GM18861 (cell line): ENCODE results near the gene IL9.

ENCODE experiments used
- ATAC-seq: cut with Tn5 transposase; IDR thresholded peaks from one replicate; pipeline ENCODE4 v1.9.1; 2021; ENCODE audit not compliant: unreplicated experiment

The IL9 gene

GRCh38 chr5:135895474-135896006, at the start of gene IL9:
TSS of gene IL9 (minus strand) at chr5:135895841. CDS start at chr5:135895816, 25 bp downstream.
- no peak for ATAC-seq

GRCh38 chr5:135944967-135945560, 49.4 kb upstream of the IL9 start:
- no peak for ATAC-seq

DNA sequence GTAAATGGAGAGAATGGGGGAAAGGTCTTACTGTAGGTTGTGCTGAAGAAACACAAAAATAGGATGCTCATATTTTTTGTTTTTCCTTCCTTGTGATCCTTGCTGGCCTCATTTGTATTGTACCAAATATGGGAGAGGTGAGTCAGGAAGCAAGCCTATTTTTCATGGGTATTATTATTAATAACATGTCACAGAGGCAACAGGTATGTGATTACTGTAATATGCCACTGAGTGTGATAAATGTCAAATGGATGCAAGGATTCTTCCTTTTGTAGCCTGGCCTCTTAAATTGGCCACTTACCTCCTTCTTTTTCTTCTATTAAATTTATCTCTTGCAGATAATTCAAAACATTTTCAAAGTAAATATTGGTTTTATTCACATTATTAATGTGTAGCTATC, 48.9 kb upstream of the IL9 start:
- ATAC-seq, result no peak

- ATAC-seq, result no peak
Observed at GRCh38 chr5:135942202-135942771, 46.6 kb upstream of the IL9 start.

DNA sequence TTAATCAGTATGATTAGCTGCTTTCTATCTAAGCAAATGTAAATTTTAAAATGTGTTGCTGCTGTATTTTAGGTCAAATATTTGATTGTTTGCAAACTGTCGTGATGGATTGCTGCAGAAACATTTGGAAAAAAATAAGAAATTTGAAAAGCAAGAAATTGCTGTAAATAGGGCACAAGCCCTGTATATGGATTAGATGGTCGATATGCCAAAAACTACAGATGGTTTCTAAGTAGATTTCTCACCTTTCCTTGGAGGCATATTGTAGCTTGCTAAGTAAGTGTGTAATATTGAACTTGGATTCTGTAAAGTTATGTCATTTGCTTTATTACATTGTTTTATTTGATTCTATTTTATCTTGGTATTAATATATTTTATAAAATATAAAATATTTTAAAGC, 46.1 kb upstream of the IL9 start:
- ATAC-seq, result no peak

- ATAC-seq, result no peak
Observed at GRCh38 chr5:135937245-135937911, 41.7 kb upstream of the IL9 start.

- ATAC-seq, result no peak
Observed at GRCh38 chr5:135934939-135935338, 39.3 kb upstream of the IL9 start.

DNA sequence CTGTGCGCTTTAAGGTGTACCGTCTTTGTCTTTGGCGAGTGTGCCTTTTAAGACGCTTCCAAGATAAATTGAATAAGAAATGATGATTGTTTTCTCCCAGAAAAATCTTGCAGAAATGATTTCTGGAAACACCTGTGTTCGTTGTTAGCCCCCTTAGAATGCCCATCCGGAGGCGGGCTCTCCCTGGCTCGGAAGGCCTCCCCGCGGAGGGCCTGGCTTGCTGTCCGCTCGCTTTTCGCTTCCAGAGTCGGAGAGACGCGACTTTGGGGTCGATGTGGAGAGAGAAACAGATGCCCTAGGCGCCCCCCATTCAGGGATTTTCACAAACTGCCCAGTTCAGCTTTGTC, 35.3 kb upstream of the IL9 start:
- no peak for ATAC-seq

DNA sequence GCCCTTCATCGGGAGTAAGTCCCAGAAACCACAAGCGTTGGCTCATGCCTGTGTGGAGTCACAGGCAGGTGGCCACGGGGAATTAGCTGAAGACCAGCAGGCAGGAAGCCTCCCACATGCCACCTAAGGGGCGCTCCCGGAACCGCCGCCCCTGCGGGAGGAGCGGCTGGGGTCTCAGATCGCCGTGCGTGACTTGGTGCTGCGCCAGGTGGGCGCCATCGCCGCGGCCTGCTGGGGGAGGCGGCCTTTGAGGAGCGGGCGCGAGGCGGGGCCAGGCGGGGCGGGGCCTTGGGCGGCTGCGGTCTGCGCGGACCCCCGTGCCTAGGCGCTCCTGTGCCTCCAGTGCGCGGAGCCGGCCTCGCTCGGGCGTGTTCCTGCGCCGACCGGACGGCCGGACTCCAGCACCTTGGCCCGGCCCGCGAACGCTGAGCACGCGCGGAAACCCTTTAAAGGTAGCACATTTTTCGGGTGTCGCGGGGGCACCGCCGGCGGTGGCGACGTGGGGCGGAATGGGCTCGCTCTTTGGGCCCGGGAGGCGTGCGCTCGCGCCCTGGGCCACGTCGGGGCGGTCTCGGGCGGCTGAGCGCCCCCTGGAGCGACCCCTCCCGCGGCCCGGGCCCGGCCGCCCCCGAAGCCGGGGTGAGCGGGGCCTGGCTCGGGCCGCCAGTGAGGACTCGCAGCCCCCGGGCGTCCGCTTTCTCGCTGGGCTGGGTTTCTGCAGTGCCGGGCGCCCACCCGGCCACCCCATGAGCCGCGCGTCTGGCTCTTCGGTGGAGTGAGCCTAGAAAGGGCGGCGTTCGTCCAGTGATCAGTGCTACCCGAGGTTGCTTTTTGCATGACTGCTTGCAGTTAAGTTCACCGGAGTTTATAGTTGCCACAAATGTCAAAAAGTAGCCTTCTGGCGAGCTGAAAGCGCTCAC, 34.6 kb upstream of the IL9 start:
- no peak for ATAC-seq

GRCh38 chr5:135921388-135921787, 25.7 kb upstream of the IL9 start:
- no peak for ATAC-seq

- ATAC-seq, result no peak
Observed at GRCh38 chr5:135920199-135920598, 24.6 kb upstream of the IL9 start.

GRCh38 chr5:135916638-135917263, 21.1 kb upstream of the IL9 start:
- no peak for ATAC-seq

- no peak for ATAC-seq
Observed at GRCh38 chr5:135915466-135916001, 19.9 kb upstream of the IL9 start.

DNA sequence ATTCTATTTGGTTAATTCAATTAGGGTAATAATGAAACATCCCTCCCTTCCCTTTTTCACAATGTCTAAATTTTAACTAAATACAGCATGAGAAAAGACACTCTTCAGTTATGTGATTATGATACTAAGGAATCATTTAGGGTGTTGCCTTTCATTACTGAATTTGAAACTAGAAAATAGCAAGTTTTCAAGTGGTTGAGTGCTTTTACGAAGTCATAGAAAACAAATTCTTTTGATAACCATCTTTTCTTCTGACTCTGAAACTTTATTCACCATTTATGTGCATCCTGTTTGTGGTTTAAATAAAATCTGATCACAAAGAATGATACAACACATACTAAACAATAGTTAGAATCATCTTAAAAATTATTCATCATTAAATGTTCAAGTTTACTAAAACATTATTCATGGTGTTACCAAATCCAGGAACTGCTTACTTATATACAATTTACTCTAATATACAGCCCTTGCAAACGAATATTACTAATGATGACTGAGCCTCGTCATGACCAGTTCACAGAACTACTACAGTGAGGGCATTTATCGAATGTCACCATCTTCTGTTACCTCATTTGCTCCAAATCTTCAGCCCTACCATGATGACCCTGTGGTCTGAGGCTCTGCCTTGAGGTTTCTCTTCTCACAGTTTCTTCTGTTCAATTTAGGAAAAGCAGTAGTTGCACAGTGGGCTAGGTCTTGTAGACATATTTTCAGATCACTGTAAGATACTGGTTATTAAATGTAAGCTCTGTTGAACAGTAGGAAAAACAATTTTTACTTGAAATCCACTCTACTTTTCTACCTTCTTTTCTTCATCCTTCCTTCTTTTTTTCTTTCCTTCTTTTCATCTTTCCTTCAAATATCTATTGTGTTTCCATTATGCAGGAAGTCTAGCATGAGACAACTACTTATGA, 18.3 kb upstream of the IL9 start:
- no peak for ATAC-seq

DNA sequence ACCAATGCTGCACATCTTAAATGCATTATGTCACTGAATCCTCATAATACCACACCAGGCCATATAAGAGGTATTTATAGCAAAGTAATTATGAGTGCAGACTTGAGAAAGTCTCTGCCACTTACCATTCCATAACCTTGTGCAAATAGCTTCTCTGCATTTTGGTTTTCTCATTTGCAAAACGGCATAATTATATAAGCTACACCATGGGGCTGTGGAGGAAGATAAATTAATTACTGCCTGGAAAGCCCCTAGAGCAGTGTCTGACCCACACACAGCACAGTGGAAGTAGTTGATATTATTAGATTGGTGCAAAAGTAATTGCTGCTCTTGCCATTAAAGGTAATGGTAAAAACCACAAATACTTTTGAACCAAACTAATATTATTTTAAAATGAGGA, 9.5 kb upstream of the IL9 start:
- ATAC-seq, result no peak

DNA sequence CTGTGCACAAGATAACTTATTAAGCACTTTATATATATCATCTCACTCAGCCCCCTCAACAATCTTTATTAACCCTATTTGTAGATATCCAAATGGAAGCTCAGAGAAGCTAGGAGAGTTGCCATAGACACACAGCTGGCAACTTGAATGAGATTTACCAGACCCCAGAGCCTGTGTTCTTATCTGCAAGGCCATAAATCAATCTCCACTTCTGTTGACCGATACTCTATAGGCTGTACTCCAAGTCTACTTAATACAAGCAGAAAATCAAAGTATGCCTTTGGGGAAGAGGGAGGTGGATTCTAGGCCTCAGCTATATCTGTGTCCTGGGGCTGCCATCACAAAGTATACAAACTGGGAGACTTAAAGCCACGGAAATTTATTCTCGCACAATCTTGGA, 6.0 kb upstream of the IL9 start:
- no peak for ATAC-seq

DNA sequence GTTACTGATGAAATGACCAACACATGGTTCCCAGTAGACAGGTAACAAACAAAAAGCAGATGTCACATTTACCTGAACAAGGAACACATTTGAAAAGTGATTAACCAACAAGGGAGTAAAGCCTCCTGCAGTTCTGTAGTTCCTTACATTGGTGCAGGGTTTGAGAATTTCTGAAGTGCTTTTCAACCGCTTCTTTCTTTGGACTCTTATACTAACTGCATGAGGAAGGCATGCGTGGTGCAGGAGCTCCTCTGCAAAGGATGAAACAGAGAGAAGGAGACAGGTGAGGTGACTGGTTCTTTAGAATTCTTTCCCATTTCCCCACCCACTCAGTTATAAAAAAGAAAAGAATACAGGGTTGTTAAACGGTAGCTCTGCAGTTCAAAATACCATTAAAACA, 4.6 kb upstream of the IL9 start:
- ATAC-seq, result no peak

- ATAC-seq, result no peak
Observed at GRCh38 chr5:135898651-135899050, 3.0 kb upstream of the IL9 start.

- ATAC-seq, result no peak
Observed at GRCh38 chr5:135894789-135895188, 852 bp downstream of the IL9 start.

- no peak for ATAC-seq
Observed at GRCh38 chr5:135894276-135894675, 1.4 kb downstream of the IL9 start.
